Thymus (tissue), 14 donors: Measurements from ENCODE around the gene MED10. TPM values are rescaled to one million over a fixed set of nuclear protein-coding genes. Genes with fewer than 3 reads are reported as not detected.
A peak's percentile ranks its signal among the peaks of the same experiment; 100 is the strongest.

ENCODE experiments used
- DNase-seq, 9 donors: peaks; one replicate each; pipeline ENCODE4 v3.0.0-alpha.2; 2013; ENCODE audit warnings: low spot score in 9 of 9, low read depth in 6 of 9, missing footprints in 1 of 9
- H3K27ac ChIP-seq, 2 donors: one replicate each; pipeline ENCODE4 v1.5.1; 2013; ENCODE audit warnings: control low read depth in 1 of 2, low read depth in 1 of 2, low read length in 1 of 2, mild to moderate bottlenecking in 1 of 2, moderate library complexity in 1 of 2
- H3K27me3 ChIP-seq, 2 donors: one replicate each; pipeline ENCODE4 v1.5.1; 2013; ENCODE audit warnings: low read length in 1 of 2; ENCODE audit not compliant: control insufficient read depth in 2 of 2, insufficient read depth in 1 of 2
- H3K36me3 ChIP-seq, 2 donors: one replicate each; pipeline ENCODE4 v1.5.1; 2013; ENCODE audit warnings: low read length in 1 of 2, mild to moderate bottlenecking in 1 of 2, moderate library complexity in 1 of 2; ENCODE audit not compliant: control insufficient read depth in 2 of 2, insufficient read depth in 2 of 2
- H3K4me1 ChIP-seq, 2 donors: one replicate each; pipeline ENCODE4 v1.5.1; 2013; ENCODE audit warnings: low read length in 2 of 2; ENCODE audit not compliant: control insufficient read depth in 2 of 2, insufficient read depth in 2 of 2
- H3K4me3 ChIP-seq, 2 donors: one replicate each; pipeline ENCODE4 v1.5.1; 2013; ENCODE audit warnings: low read length in 2 of 2, control low read depth in 1 of 2, mild to moderate bottlenecking in 1 of 2
- H3K9me3 ChIP-seq, 2 donors: one replicate each; pipeline ENCODE4 v1.5.1; 2013; ENCODE audit warnings: low read length in 1 of 2, mild to moderate bottlenecking in 1 of 2; ENCODE audit not compliant: control insufficient read depth in 2 of 2, insufficient read depth in 1 of 2
- WGBS: extraction: QIAGEN DNeasy Blood & Tissue Kit; methylation state at CpG from one replicate; pipeline ENCODE4 v1.1.7; 2013; 5-methylcytosine and 5-hydroxymethylcytosine counted together
- long read RNA-seq, 10 donors: transcript quantifications; one replicate each; lab custom pipeline, GENCODE V29; 2026
- polyA plus RNA-seq: library from polyadenylated mRNA; stranded (reverse); fragments of 200-250 nt; gene quantifications from one replicate; pipeline ENCODE4 v1.2.3, GENCODE V29; 2013
- total RNA-seq: library from RNA; stranded (reverse); fragments of 120-200 nt; gene quantifications from one replicate; pipeline ENCODE4 v1.2.4, GENCODE V29; 2013
- donor health status: healthy.

Gene MED10
- total RNA-seq (17.7 TPM), polyA plus RNA-seq (53.7 TPM)
- long read RNA-seq, donor 1, partial matches to known transcripts, result 0 of 3 reads
- long read RNA-seq, donor 1, other reads (novel, unspliced or antisense), result 0 of 3 reads
- long read RNA-seq, donor 2, result 0 reads
- long read RNA-seq, donor 3, transcript MED10-201 (4 exons, 1,141 nt), result major isoform, 38 of 51 reads
- long read RNA-seq, donor 3, partial matches to known transcripts, result 8 of 51 reads
- long read RNA-seq, donor 3, other reads (novel, unspliced or antisense), result 0 of 51 reads
- long read RNA-seq, donor 4, transcript MED10-201 (4 exons, 1,141 nt), result major isoform, 15 of 18 reads
- long read RNA-seq, donor 4, partial matches to known transcripts, result 0 of 18 reads
- long read RNA-seq, donor 4, other reads (novel, unspliced or antisense), result 0 of 18 reads
- long read RNA-seq, donor 5, transcript MED10-201 (4 exons, 1,141 nt), result major isoform, 53 of 82 reads
- long read RNA-seq, donor 5, transcript MED10-203 (2 exons, 648 nt), result minor isoform, 7 of 82 reads
- long read RNA-seq, donor 5, partial matches to known transcripts, result 22 of 82 reads
- long read RNA-seq, donor 5, other reads (novel, unspliced or antisense), result 0 of 82 reads
- long read RNA-seq, donor 6, transcript MED10-201 (4 exons, 1,141 nt), result major isoform, 33 of 40 reads
- long read RNA-seq, donor 6, partial matches to known transcripts, result 5 of 40 reads
- long read RNA-seq, donor 6, other reads (novel, unspliced or antisense), result 0 of 40 reads
- long read RNA-seq, donor 7, transcript MED10-201 (4 exons, 1,141 nt), result major isoform, 27 of 31 reads
- long read RNA-seq, donor 7, partial matches to known transcripts, result 0 of 31 reads
- long read RNA-seq, donor 7, other reads (novel, unspliced or antisense), result 0 of 31 reads
- long read RNA-seq, donor 8, transcript MED10-201 (4 exons, 1,141 nt), result major isoform, 14 of 15 reads
- long read RNA-seq, donor 8, partial matches to known transcripts, result 0 of 15 reads
- long read RNA-seq, donor 8, other reads (novel, unspliced or antisense), result 0 of 15 reads
- long read RNA-seq, donor 9, transcript MED10-201 (4 exons, 1,141 nt), result major isoform, 23 of 34 reads
- long read RNA-seq, donor 9, partial matches to known transcripts, result 9 of 34 reads
- long read RNA-seq, donor 9, other reads (novel, unspliced or antisense), result 0 of 34 reads
- long read RNA-seq, donor 10, transcript MED10-201 (4 exons, 1,141 nt), result major isoform, 25 of 31 reads
- long read RNA-seq, donor 10, partial matches to known transcripts, result 5 of 31 reads
- long read RNA-seq, donor 10, other reads (novel, unspliced or antisense), result 0 of 31 reads

GRCh38 chr5:6377905-6378765, at the start of gene MED10:
Gene MED10 (minus strand): TSS chr5:6378547. CDS start chr5:6378483, 64 bp downstream.
- 1% methylated on average over 60 of the region's 60 CpGs for WGBS
- DNase-seq, result peak; percentile 77 to 95 (median 87)

GRCh38 chr5:6427694-6428093, 49.3 kb upstream of the MED10 start:
- H3K27me3 ChIP-seq, result no peaks in the 10 kb centered on the region
- 90% methylated on average over 4 of the region's 4 CpGs for WGBS
- H3K4me3 ChIP-seq, result no peak overlapping the region
- no peaks in the 10 kb centered on the region for H3K36me3 ChIP-seq
- H3K9me3 ChIP-seq, result no peaks in the 10 kb centered on the region
- H3K4me1 ChIP-seq, result no peaks in the 10 kb centered on the region
- H3K27ac ChIP-seq, result no peak overlapping the region
- no peak for DNase-seq

More at GRCh38 chr5:6377905-6378765, at the start of gene MED10:
- Histone ChIP-seq H3K27ac (peak within 1 kb of the TSS; percentile 59 to 87), H3K4me1 (peaks cover 16 to 17% of the 10 kb centered on the region in 2 donors), H3K36me3 (peaks cover 22 to 35% of the 10 kb centered on the region in 2 donors), H3K4me3 (peak within 1 kb of the TSS; percentile 89 to 91), H3K27me3 (peaks cover 0 to under 1% of the 10 kb centered on the region in 2 donors), H3K9me3 (peaks cover 0 to 4% of the 10 kb centered on the region in 2 donors)

GRCh38 chr5:6424700-6425099, 46.4 kb upstream of the MED10 start:
- H3K36me3 ChIP-seq, result no peaks in the 10 kb centered on the region
- DNase-seq, result no peak
- H3K27ac ChIP-seq, result no peak overlapping the region

GRCh38 chr5:6424110-6424659, 45.8 kb upstream of the MED10 start:
- Histone ChIP-seq H3K4me1 (no peaks in the 10 kb centered on the region), H3K4me3 (no peak overlapping the region), H3K27ac (no peak overlapping the region), H3K36me3 (no peaks in the 10 kb centered on the region), H3K9me3 (no peaks in the 10 kb centered on the region), H3K27me3 (no peaks in the 10 kb centered on the region)
- DNase-seq, result no peak
- 95% methylated on average over 8 of the region's 8 CpGs for WGBS

More at GRCh38 chr5:6424700-6425099, 46.4 kb upstream of the MED10 start:
- Histone ChIP-seq H3K4me1 (no peaks in the 10 kb centered on the region), H3K9me3 (no peaks in the 10 kb centered on the region), H3K27me3 (no peaks in the 10 kb centered on the region), H3K4me3 (no peak overlapping the region)

- WGBS, result 78% methylated on average over 13 of the region's 13 CpGs
- H3K36me3 ChIP-seq, result no peaks in the 10 kb centered on the region
- H3K4me3 ChIP-seq, result no peak overlapping the region
- no peak for DNase-seq
- H3K4me1 ChIP-seq, result no peaks in the 10 kb centered on the region
- no peaks in the 10 kb centered on the region for H3K9me3 ChIP-seq
- H3K27me3 ChIP-seq, result no peaks in the 10 kb centered on the region
- no peak overlapping the region for H3K27ac ChIP-seq
Observed at GRCh38 chr5:6423327-6424109, 45.2 kb upstream of the MED10 start.

- Histone ChIP-seq H3K4me1 (no peaks in the 10 kb centered on the region), H3K27me3 (no peaks in the 10 kb centered on the region), H3K4me3 (no peak overlapping the region), H3K36me3 (no peaks in the 10 kb centered on the region), H3K9me3 (no peaks in the 10 kb centered on the region), H3K27ac (no peak overlapping the region)
- 88% methylated on average over 8 of the region's 8 CpGs for WGBS
- DNase-seq, result no peak
Observed at GRCh38 chr5:6419340-6419852, 41.0 kb upstream of the MED10 start.

- H3K9me3 ChIP-seq, result no peaks in the 10 kb centered on the region
- H3K36me3 ChIP-seq, result no peaks in the 10 kb centered on the region
- WGBS, result 96% methylated on average over 3 of the region's 3 CpGs
- no peak for DNase-seq
- no peaks in the 10 kb centered on the region for H3K27me3 ChIP-seq
- H3K27ac ChIP-seq, result no peak overlapping the region
- H3K4me3 ChIP-seq, result no peak overlapping the region
- H3K4me1 ChIP-seq, result no peaks in the 10 kb centered on the region
Observed at GRCh38 chr5:6418679-6419276, 40.4 kb upstream of the MED10 start.
